SK-N-MC (cell line): ENCODE measurements around the gene DVL1.

Experiments
- DNase-seq: peaks from one replicate; pipeline ENCODE4 v3.0.0-alpha.2; 2011; ENCODE audit warnings: low read depth, low spot score
- H3K27ac ChIP-seq: fragments of 200-600 bp; sonication (generic); 2 replicates; pipeline ENCODE4 v1.5.1; 2016; ENCODE audit warnings: mixed run types
- H3K36me3 ChIP-seq: fragments of 200-600 bp; sonication (generic); 2 replicates; pipeline ENCODE4 v1.6.1; 2017; ENCODE audit warnings: antibody characterized with exemption, low read length, mixed read lengths; ENCODE audit not compliant: insufficient read depth
- H3K4me3 ChIP-seq: fragments of 200-600 bp; sonication (generic); 2 replicates; pipeline ENCODE4 v1.5.1; 2016
- H3K9ac ChIP-seq: fragments of 200-600 bp; sonication (generic); 2 replicates; pipeline ENCODE4 v1.8.0; 2017; ENCODE audit warnings: mixed run types, mixed read lengths; ENCODE audit not compliant: insufficient read length
- H3K9me3 ChIP-seq: fragments of 200-600 bp; sonication (generic); 2 replicates; pipeline ENCODE4 v1.6.1; 2017; ENCODE audit warnings: low read depth, mild to moderate bottlenecking, antibody characterized with exemption, low read length, moderate library complexity, mixed read lengths
- EZH2 ChIP-seq: fragments of 200-600 bp; sonication (generic); IDR thresholded peaks from one replicate; pipeline ENCODE4 v1.6.1; 2017; ENCODE audit warnings: antibody characterized with exemption
- FOXP2 ChIP-seq: optimal IDR thresholded peaks from 2 replicates; pipeline ENCODE3; 2011; ENCODE audit warnings: mild to moderate bottlenecking, moderate library complexity; ENCODE audit not compliant: insufficient read depth; ENCODE audit errors: extremely low read length, control extremely low read depth
- POLR2AphosphoS5 ChIP-seq: IDR thresholded peaks from 2 replicates; pipeline ENCODE4 v1.6.1; 2012; ENCODE audit warnings: mild to moderate bottlenecking, low read depth, low read length, borderline replicate concordance

DVL1 gene

DNA sequence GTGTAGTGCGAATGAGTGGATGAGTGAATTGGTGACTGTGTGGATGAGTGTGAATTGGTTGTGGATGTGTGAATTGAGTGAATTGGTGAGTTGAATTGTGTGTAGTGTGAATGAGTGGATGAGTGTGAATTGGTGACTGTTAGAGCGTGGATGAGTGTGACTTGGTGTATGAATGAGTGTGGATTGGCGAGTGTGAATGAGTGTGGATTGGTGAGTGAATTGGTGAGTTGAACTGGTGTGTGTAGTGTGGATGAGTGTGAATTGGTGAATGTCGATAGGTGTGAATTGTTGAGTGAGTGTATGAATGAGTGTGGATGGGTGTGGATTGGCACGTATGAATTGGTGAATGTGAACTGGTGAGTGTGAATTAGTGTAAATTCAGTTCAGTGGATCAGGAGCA is 18.1 kb upstream of the DVL1 start:
- Histone ChIP-seq H3K9ac (no peak overlapping the region), H3K4me3 (no peak overlapping the region), H3K9me3 (0 out of 2 replicates have a peak, but pooled peaks cover 3% of the 10 kb centered on the region), H3K27ac (no peak overlapping the region), H3K36me3 (no peaks in the 10 kb centered on the region)
- TF ChIP-seq POLR2AphosphoS5 (no peak), EZH2 (no peak), FOXP2 (no peak)
- DNase-seq = no peak

DNA sequence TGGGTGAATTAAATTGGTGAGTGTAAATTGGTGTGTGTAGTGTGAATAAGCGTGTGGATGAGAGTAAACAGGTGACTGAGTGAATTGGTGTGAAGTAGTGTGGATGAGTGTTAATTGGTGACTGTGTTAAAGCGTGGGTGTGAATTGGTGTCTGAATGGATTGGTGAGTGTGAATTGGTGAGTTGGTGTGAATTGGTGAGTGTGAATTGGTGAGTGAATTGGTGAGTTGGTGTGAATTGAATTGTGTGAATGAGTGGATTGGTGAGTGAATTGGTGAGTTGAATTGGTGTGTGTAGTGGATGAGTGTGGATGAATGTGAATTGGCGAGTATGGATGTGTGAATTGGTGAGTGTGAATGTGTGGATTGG is 17.5 kb upstream of the DVL1 start:
- H3K27ac ChIP-seq = no peak overlapping the region
- H3K9ac ChIP-seq = no peak overlapping the region
- no peak overlapping the region for H3K4me3 ChIP-seq
- TF ChIP-seq EZH2 = no peak
- TF ChIP-seq POLR2AphosphoS5 = no peak
- DNase-seq = no peak
- H3K36me3 ChIP-seq = no peaks in the 10 kb centered on the region
- 0 out of 2 replicates have a peak, but pooled peaks cover 3% of the 10 kb centered on the region for H3K9me3 ChIP-seq

DNA sequence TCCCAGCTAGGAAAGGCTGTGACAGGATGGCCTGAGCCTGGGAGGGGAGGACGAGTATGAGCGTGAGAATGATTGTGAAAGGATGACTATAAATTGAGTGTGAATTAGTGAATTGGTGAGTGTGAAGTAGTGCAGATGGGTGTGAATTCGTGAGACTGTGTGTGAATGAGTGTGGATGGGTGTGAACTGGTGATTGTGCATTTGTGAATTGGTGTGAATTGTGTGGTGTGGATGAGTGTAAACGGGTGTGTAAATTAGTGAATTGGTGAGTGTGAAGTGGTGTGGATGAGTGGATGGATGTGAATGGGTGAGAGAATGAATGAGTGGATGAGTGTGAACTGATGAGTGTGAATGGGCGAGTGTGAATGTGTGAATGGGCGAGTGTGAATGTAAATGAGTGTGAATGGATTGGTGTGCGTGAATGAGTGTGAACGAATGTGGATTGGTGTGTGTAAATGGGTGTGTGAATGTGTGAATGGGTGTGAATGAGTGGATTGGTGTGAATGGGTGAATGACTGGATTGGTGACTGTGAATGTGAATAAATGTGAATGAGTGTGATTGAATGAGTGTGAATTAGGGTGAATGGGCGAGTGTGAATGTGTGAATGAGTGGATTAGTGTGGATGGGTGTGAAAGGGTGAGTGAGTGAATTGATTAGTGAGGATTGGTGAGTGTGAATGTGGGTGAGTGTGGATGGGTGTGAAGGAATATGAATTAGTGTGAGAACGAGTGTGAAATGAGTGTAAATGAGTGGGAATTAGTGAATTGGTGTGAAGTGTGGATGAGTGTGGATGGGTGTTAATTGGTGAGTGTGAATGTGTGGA is 16.9 kb upstream of the DVL1 start:
- Histone ChIP-seq H3K36me3 (no peaks in the 10 kb centered on the region), H3K9ac (no peak overlapping the region), H3K27ac (no peak overlapping the region), H3K4me3 (no peak overlapping the region), H3K9me3 (0 out of 2 replicates have a peak, but pooled peaks cover 3% of the 10 kb centered on the region)
- no peak for DNase-seq
- no peak for TF ChIP-seq FOXP2
- TF ChIP-seq EZH2 = no peak
- TF ChIP-seq POLR2AphosphoS5 = no peak

DNA sequence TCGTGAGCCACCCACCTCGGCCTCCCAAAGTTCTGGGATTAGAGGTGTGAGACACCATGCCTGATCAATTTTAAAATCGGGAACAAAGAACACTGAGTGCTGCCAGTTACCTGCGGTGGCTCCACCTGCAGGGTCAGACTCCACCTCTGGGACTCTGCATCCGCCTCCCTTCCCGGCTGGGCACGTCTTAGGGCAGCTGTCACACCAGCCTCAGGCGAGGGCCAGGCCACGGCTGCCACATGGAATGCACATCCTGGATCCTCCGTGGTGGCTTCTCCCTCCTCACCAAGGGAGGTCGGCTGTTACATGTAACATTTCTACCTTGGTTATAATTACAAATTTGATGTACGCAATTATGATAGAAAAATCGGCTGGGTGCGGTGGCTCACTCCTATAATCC is 15.0 kb upstream of the DVL1 start:
- TF ChIP-seq EZH2 (no peak), POLR2AphosphoS5 (no peak), FOXP2 (no peak)
- no peak for DNase-seq
- no peak overlapping the region for H3K9ac ChIP-seq
- H3K27ac ChIP-seq = no peak overlapping the region
- H3K4me3 ChIP-seq = no peak overlapping the region
- no peaks in the 10 kb centered on the region for H3K36me3 ChIP-seq
- H3K9me3 ChIP-seq = 0 out of 2 replicates have a peak, but pooled peaks cover 3% of the 10 kb centered on the region

DNA sequence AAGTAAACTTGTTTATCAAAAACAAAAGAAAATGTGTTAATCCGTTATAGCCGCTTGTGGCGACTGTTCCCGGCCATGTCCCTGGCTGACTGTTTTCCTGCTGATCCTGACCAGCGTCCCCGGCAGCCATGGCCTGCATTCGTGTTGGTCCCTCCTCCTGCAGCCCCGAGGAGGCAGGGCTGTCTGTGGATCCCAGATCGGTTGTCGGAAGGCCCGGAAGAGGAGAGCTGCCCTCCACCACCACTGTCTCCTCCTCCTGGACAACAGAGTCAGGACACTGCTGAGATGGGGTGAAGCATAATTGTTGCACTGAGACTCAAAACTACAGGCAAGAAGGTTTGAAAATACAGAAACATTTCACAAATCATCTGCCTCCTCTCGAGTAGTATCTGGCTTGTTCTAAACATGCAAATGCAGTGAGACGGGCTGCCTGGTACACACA is 12.8 kb upstream of the DVL1 start:
- no peak for DNase-seq
- TF ChIP-seq POLR2AphosphoS5 (no peak), FOXP2 (peak; percentile 28), EZH2 (no peak)
- Histone ChIP-seq H3K4me3 (no peak overlapping the region), H3K27ac (peak overlapping the region; percentile 68), H3K36me3 (no peaks in the 10 kb centered on the region), H3K9me3 (no peaks in the 10 kb centered on the region), H3K9ac (peak overlapping the region; percentile 47)

DNA sequence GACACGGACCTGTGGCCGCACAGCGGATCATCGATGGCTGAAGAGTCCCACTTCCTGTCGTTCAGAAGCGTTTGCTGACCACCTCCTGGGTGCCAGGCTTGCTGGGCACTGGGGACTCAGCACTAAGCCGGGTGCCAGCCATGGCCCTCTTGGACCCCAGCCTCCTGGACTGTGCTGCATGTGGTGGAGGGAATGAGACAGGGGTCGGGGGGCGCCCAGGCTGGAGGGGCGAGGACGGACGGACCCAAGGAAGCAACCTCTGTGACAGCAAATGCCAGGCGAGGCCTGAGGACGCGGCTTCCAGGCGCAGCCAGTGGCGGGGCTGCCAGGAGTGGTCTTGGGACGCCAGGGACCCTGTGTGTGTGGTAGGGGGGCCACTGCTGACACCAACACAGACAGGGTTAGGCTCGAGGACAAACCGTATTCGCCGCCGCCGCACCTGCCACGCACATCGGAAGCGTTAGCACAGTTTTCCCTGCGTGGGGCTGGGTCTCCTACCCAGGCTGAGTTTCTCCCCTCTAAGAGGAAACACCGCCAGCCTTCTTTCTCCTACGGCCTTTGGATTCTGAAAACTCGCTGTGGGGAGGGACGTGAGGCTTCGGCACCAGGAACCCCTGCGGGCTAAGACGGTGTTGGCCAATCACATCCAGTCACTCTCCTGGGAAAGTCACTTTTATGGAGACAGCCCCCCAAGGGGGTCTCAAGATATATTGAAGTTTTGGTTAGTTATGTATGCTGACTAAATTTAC is 12.2 kb upstream of the DVL1 start:
- peak overlapping the region; percentile 68 for H3K27ac ChIP-seq
- 0 out of 2 replicates have a peak overlapping the region, but pooled peaks have one; percentile 24 for H3K4me3 ChIP-seq
- H3K9ac ChIP-seq = peak overlapping the region; percentile 47
- TF ChIP-seq EZH2 (no peak), POLR2AphosphoS5 (peak; percentile 36; the same call in 1 of the 2 replicates)
- DNase-seq = no peak
- no peaks in the 10 kb centered on the region for H3K9me3 ChIP-seq
- H3K36me3 ChIP-seq = no peaks in the 10 kb centered on the region

DNA sequence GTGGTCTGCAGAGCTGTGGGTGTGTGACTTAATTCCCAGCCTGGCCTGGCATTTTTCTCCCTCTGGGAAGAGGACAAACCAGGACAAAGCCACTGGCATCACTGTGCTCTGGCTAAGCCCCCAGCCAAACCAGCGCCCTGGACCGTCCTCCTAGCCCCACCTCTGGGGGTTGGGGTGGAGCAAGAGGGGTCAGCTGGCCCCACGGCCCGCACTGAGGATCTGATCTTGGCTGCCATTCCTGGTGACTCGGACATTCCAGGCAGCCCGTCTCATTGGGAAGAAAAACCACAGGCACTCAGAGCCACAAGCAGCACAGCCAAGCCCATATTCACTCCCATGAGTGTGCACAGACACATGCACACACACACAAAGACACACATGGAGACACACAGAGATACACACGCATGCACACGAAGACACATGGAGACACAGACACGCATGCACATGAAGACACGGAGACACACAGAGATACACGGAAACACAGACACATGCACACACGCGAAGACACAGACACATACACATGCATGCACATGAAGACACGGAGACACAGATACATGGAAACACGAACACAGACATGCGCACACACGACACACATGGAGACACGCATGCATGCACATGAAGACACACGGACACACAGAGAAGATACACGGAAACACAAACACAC is 11.4 kb upstream of the DVL1 start:
- H3K27ac ChIP-seq = no peak overlapping the region
- H3K9me3 ChIP-seq = no peaks in the 10 kb centered on the region
- H3K4me3 ChIP-seq = peak overlapping the region; percentile 21; the same call in 1 of the 2 replicates
- DNase-seq = no peak
- TF ChIP-seq POLR2AphosphoS5 (no peak), FOXP2 (no peak), EZH2 (no peak)
- no peak overlapping the region for H3K9ac ChIP-seq
- no peaks in the 10 kb centered on the region for H3K36me3 ChIP-seq
